A549 (cell line): ENCODE data around the gene SMIM28. TPM values are rescaled to one million over a fixed set of nuclear protein-coding genes. Genes with fewer than 3 reads are reported as not detected.

Source experiments
- ATAC-seq, 2 experiments: fragments of 200-7000 bp in 1 of 2; fragments of >200 bp in 1 of 2; cut with Nextera tagmentation in 1 of 2; cut with Tn5 transposase in 1 of 2; 3 replicates each; pipeline versions ENCODE4 v1.8.0 to v1.9.1; 2018 to 2020; ENCODE audit warnings: mild to moderate bottlenecking in 1 of 2, moderate library complexity in 1 of 2
- CTCF ChIA-PET: fragments of 300-600 bp; sonication (Branson Sonifier 250); formaldehyde crosslinking; extraction: SDS; loops from one replicate; lab custom pipeline; 2021; ENCODE audit warnings: antibody characterized with exemption, inconsistent platforms; lab: Yijun Ruan, JAX
- POLR2A ChIA-PET: fragments of 350-600 bp; formaldehyde crosslinking; extraction: SDS; loops from one replicate; lab custom pipeline; 2021; ENCODE audit warnings: antibody characterized with exemption, inconsistent platforms; lab: Yijun Ruan, JAX
- DNase-seq, 2 experiments: peaks; one replicate each; pipeline versions ENCODE4 v3.0.0 to v3.0.0-alpha.2; 2011 to 2016; ENCODE audit warnings: low read depth in 1 of 2, low spot score in 1 of 2
- FAIRE-seq: peaks from 2 replicates; lab custom pipeline; 2011; peaks lifted over from hg19 to GRCh38; lab: Jason Lieb, UNC
- H3K27ac ChIP-seq, 2 experiments: fragments of >200 bp; sonication (Bioruptor Twin); formaldehyde crosslinking; 3 replicates each; pipeline ENCODE4 v1.5.1; 2016 to 2017
- H3K4me1 ChIP-seq: fragments of >200 bp; sonication (Bioruptor Twin); formaldehyde crosslinking; 3 replicates; pipeline ENCODE4 v1.6.1; 2016
- H3K4me2 ChIP-seq: fragments of >200 bp; sonication (Bioruptor Twin); formaldehyde crosslinking; 3 replicates; pipeline ENCODE4 v1.6.1; 2016
- H3K4me3 ChIP-seq: fragments of >200 bp; sonication (Bioruptor Twin); formaldehyde crosslinking; 3 replicates; pipeline ENCODE4 v1.5.1; 2016
- H3K9me3 ChIP-seq: fragments of >200 bp; sonication (Bioruptor Twin); formaldehyde crosslinking; 3 replicates; pipeline ENCODE4 v1.6.1; 2016
- BCL3 ChIP-seq: fragments of >200 bp; sonication (Bioruptor Twin); formaldehyde crosslinking; IDR thresholded peaks from 3 replicates; pipeline ENCODE4 v1.6.1; 2016
- BHLHE40 ChIP-seq: IDR thresholded peaks from 2 replicates; pipeline ENCODE4 v1.6.1; 2012; ENCODE audit warnings: low read depth, low read length, inconsistent platforms
- CEBPB ChIP-seq, 2 experiments: fragments of >200 bp in 1 of 2; sonication (Bioruptor Twin) in 1 of 2; formaldehyde crosslinking in 1 of 2; IDR thresholded peaks; 2 replicates each; pipeline ENCODE4 v1.6.1; 2012 to 2016
- CHD4 ChIP-seq: fragments of 200-600 bp; sonication (generic); IDR thresholded peaks from 2 replicates; pipeline ENCODE4 v1.6.1; 2016; ENCODE audit warnings: antibody characterized with exemption, mild to moderate bottlenecking, borderline replicate concordance
- EHF ChIP-seq: fragments of 250-450 bp; sonication (Bioruptor Pico); IDR thresholded peaks from 2 replicates; pipeline ENCODE4 v1.5.0; 2020; ENCODE audit warnings: mild to moderate bottlenecking
- EHMT2 ChIP-seq: fragments of 200-600 bp; sonication (generic); IDR thresholded peaks from 2 replicates; pipeline ENCODE4 v1.6.1; 2016; ENCODE audit warnings: antibody characterized with exemption, low read depth, mild to moderate bottlenecking, moderate library complexity
- FOSB ChIP-seq: fragments of 250-450 bp; sonication (Bioruptor Pico); IDR thresholded peaks from 2 replicates; pipeline ENCODE4 v1.5.0; 2020; ENCODE audit warnings: mild to moderate bottlenecking, moderate library complexity
- FOXS1 ChIP-seq: fragments of 250-450 bp; sonication (Bioruptor Pico); IDR thresholded peaks from 2 replicates; pipeline ENCODE4 v1.5.0; 2020; ENCODE audit warnings: mild to moderate bottlenecking, moderate library complexity
- GATA3 ChIP-seq: IDR thresholded peaks from 2 replicates; pipeline ENCODE4 v1.6.1; 2012; ENCODE audit warnings: borderline replicate concordance
- HDAC2 ChIP-seq: fragments of 200-600 bp; sonication (generic); IDR thresholded peaks from 2 replicates; pipeline ENCODE4 v1.6.1; 2016
- HEYL ChIP-seq: fragments of 250-450 bp; sonication (Bioruptor Pico); IDR thresholded peaks from 2 replicates; pipeline ENCODE4 v1.8.0; 2021; ENCODE audit warnings: mild to moderate bottlenecking, moderate library complexity
- HOXB13 ChIP-seq: fragments of 250-450 bp; sonication (Bioruptor Pico); IDR thresholded peaks from 2 replicates; pipeline ENCODE4 v1.5.0; 2020; ENCODE audit warnings: low read depth, mild to moderate bottlenecking, moderate library complexity
- HOXB5 ChIP-seq: fragments of 250-450 bp; sonication (Bioruptor Pico); IDR thresholded peaks from 2 replicates; pipeline ENCODE4 v1.5.0; 2020; ENCODE audit warnings: mild to moderate bottlenecking, moderate library complexity
- JUNB ChIP-seq: fragments of >200 bp; sonication (Bioruptor Twin); formaldehyde crosslinking; IDR thresholded peaks from 2 replicates; pipeline ENCODE4 v1.6.1; 2016
- MAFK ChIP-seq: fragments of 450-650 bp; IDR thresholded peaks from 2 replicates; pipeline ENCODE4 v1.6.1; 2014; ENCODE audit not compliant: partially characterized antibody
- NR3C1 ChIP-seq: fragments of >200 bp; sonication (Bioruptor Twin); formaldehyde crosslinking; IDR thresholded peaks from 3 replicates; pipeline ENCODE4 v1.6.1; 2017
- PBX3 ChIP-seq: IDR thresholded peaks from 2 replicates; pipeline ENCODE4 v1.6.1; 2012
- PHF8 ChIP-seq: fragments of 200-600 bp; sonication (generic); IDR thresholded peaks from 2 replicates; pipeline ENCODE4 v1.6.1; 2016; ENCODE audit warnings: low read depth, mild to moderate bottlenecking, antibody characterized with exemption, moderate library complexity, borderline replicate concordance
- RAD21 ChIP-seq, 2 experiments: fragments of >200 bp in 1 of 2; sonication (Bioruptor Twin) in 1 of 2; formaldehyde crosslinking in 1 of 2; IDR thresholded peaks in 1 of 2; conservative IDR thresholded peaks in 1 of 2; 2 replicates in 1 of 2; 3 replicates in 1 of 2; pipeline ENCODE4 v1.6.1; 2012 to 2018; ENCODE audit warnings: inconsistent platforms in 1 of 2
- RCOR1 ChIP-seq: fragments of 150-350 bp; IDR thresholded peaks from 2 replicates; pipeline ENCODE4 v1.6.1; 2014; ENCODE audit warnings: antibody characterized with exemption, low read length, low read depth
- RNF2 ChIP-seq: fragments of 200-600 bp; sonication (generic); IDR thresholded peaks from 2 replicates; pipeline ENCODE4 v1.6.1; 2016; ENCODE audit warnings: low read depth, mild to moderate bottlenecking, antibody characterized with exemption, moderate library complexity, borderline replicate concordance
- SMC3 ChIP-seq: fragments of >200 bp; sonication (Bioruptor Twin); formaldehyde crosslinking; IDR thresholded peaks from 3 replicates; pipeline ENCODE4 v1.6.1; 2018; ENCODE audit warnings: inconsistent platforms
- SREBF2 ChIP-seq: fragments of 450-650 bp; IDR thresholded peaks from 2 replicates; pipeline ENCODE4 v1.6.1; 2014; ENCODE audit warnings: mild to moderate bottlenecking, moderate library complexity
- TFCP2L1 ChIP-seq: fragments of 250-450 bp; sonication (Bioruptor Pico); IDR thresholded peaks from 2 replicates; pipeline ENCODE4 v1.5.0; 2021; ENCODE audit warnings: mild to moderate bottlenecking
- USF2 ChIP-seq: fragments of 450-650 bp; IDR thresholded peaks from 2 replicates; pipeline ENCODE4 v1.6.1; 2014; ENCODE audit warnings: antibody characterized with exemption
- ZSCAN20 ChIP-seq: fragments of 250-450 bp; sonication (Bioruptor Pico); IDR thresholded peaks from 2 replicates; pipeline ENCODE4 v1.8.0; 2022; ENCODE audit warnings: mild to moderate bottlenecking, moderate library complexity
- WGBS: methylation state at CpG from one replicate; pipeline ENCODE4 v1.1.6; 2017; ENCODE audit errors: missing lambda C conversion rate; 5-methylcytosine and 5-hydroxymethylcytosine counted together
- polyA plus RNA-seq, 4 experiments: library from polyadenylated mRNA; depleted of rRNA in 3 of 4; stranded (reverse); fragments of >200 nt; fragmentation: RNase III in 1 of 4; extraction: RNeasy Plus Mini Kit Qiagen cat#74134 plus additional on column Dnase treatment in 1 of 4; gene quantifications; 2 replicates in 3 of 4; 3 replicates in 1 of 4; pipeline ENCODE4 v1.2.3, GENCODE V29; 2011 to 2017
- TF ChIP-seq, protein P1 (sequence below): fragments of >200 bp; sonication (Bioruptor Twin); formaldehyde crosslinking; IDR thresholded peaks from 2 replicates; pipeline ENCODE4 v1.6.1; 2016

The SMIM28 gene
- polyA plus RNA-seq, 2 of the 4 experiments (the other 2 are of a cell fraction), result not detected

GRCh38 chr6:138345565-138346285 is 32.0 kb upstream of the SMIM28 start:
- POLR2A ChIA-PET, result no interaction called here
- CTCF ChIA-PET, result interaction anchor here (1.0 kb wide), 1 partner anchor 17 kb away, joined by 4 read pairs; no protein-coding TSS in a partner anchor
- no peak for FAIRE-seq

GRCh38 chr6:138346302-138347195 is 31.2 kb upstream of the SMIM28 start:
- POLR2A ChIA-PET, result no interaction called here
- CTCF ChIA-PET, result interaction anchor here (1.0 kb wide), 1 partner anchor 16 kb away, joined by 4 read pairs; no protein-coding TSS in a partner anchor
- H3K4me1 ChIP-seq, result no peaks in the 10 kb centered on the region
- H3K9me3 ChIP-seq, result no peaks in the 10 kb centered on the region
- H3K4me2 ChIP-seq, result no peak overlapping the region
- H3K4me3 ChIP-seq, result no peak overlapping the region
- FAIRE-seq, result no peak
- no peak for TF ChIP-seq RCOR1
- no peak overlapping the region for H3K27ac ChIP-seq
- no peak for DNase-seq
- ATAC-seq, result no peak
- 63% methylated on average over 2 of the region's 2 CpGs for WGBS

More at GRCh38 chr6:138345565-138346285, 32.0 kb upstream of the SMIM28 start:
- no peaks in the 10 kb centered on the region for H3K9me3 ChIP-seq
- H3K27ac ChIP-seq, result no peak overlapping the region
- ATAC-seq (no peak), DNase-seq (no peak)
- H3K4me3 ChIP-seq, result no peak overlapping the region
- no peak overlapping the region for H3K4me2 ChIP-seq
- H3K4me1 ChIP-seq, result no peaks in the 10 kb centered on the region
- no peak for TF ChIP-seq SMC3
- no peak for TF ChIP-seq TFCP2L1 (CRISPR knock-in tag)
- no peak for TF ChIP-seq FOXS1 (CRISPR knock-in tag)
- no peak for TF ChIP-seq RCOR1
- no peak for TF ChIP-seq MAFK
- TF ChIP-seq BHLHE40, result no peak
- no peak for TF ChIP-seq CHD4
- TF ChIP-seq BCL3, result no peak
- no peak for TF ChIP-seq HEYL (CRISPR knock-in tag)
- no peak for TF ChIP-seq JUNB
- TF ChIP-seq, protein P1, sequence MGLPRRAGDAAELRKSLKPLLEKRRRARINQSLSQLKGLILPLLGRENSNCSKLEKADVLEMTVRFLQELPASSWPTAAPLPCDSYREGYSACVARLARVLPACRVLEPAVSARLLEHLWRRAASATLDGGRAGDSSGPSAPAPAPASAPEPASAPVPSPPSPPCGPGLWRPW, result no peak
- TF ChIP-seq PBX3, result no peak
- no peak for TF ChIP-seq GATA3
- no peak for TF ChIP-seq CEBPB (IDR thresholded peaks at IDR 0.05)
- no peak for TF ChIP-seq ZSCAN20 (CRISPR knock-in tag)
- TF ChIP-seq HDAC2, result no peak
- no peak for TF ChIP-seq HOXB13 (CRISPR knock-in tag)
- no peak for TF ChIP-seq RAD21 (conservative IDR thresholded peaks at IDR 0.05 in 1 of 2, IDR thresholded peaks at IDR 0.05 in 1 of 2)
- 43% methylated on average over 2 of the region's 2 CpGs for WGBS

GRCh38 chr6:138347864-138348263 is 29.8 kb upstream of the SMIM28 start:
- CTCF ChIA-PET, result no interaction called here
- no peak for FAIRE-seq
- no peak for TF ChIP-seq RNF2
- TF ChIP-seq HOXB5, result no peak
- no peak for TF ChIP-seq USF2
- TF ChIP-seq SREBF2, result no peak
- TF ChIP-seq CHD4, result no peak
- no peak for TF ChIP-seq FOSB (CRISPR knock-in tag)
- no peak for TF ChIP-seq EHMT2
- no peak for TF ChIP-seq ZSCAN20 (CRISPR knock-in tag)
- no peak for TF ChIP-seq HOXB13 (CRISPR knock-in tag)
- TF ChIP-seq EHF, result no peak
- no peak for TF ChIP-seq RAD21 (conservative IDR thresholded peaks at IDR 0.05 in 1 of 2, IDR thresholded peaks at IDR 0.05 in 1 of 2)
- TF ChIP-seq PHF8, result no peak
- TF ChIP-seq NR3C1, result no peak
- TF ChIP-seq GATA3, result no peak

More at GRCh38 chr6:138347864-138348263, 29.8 kb upstream of the SMIM28 start:
- Histone ChIP-seq H3K4me1 (no peaks in the 10 kb centered on the region), H3K27ac (no peak overlapping the region), H3K4me2 (no peak overlapping the region), H3K9me3 (no peaks in the 10 kb centered on the region), H3K4me3 (no peak overlapping the region)
- POLR2A ChIA-PET, result no interaction called here
- DNase-seq (no peak), ATAC-seq (no peak)
- 78% methylated on average over 2 of the region's 2 CpGs for WGBS
